HEK293T (cell line): ENCODE results near the gene FRMD1.

Source experiments
- CTCF ChIA-PET: fragments of 350-600 bp; formaldehyde crosslinking; extraction: SDS; loops from one replicate; lab custom pipeline; 2021; ENCODE audit warnings: antibody characterized with exemption, inconsistent platforms; lab: Yijun Ruan, JAX
- POLR2A ChIA-PET: fragments of 350-600 bp; formaldehyde crosslinking; extraction: SDS; loops from one replicate; lab custom pipeline; 2020; ENCODE audit warnings: antibody characterized with exemption, inconsistent platforms; lab: Yijun Ruan, JAX
- DNase-seq: peaks from one replicate; pipeline ENCODE4 v3.0.0; 2012; ENCODE audit warnings: mixed read lengths; ENCODE audit errors: extremely low spot score
- ARNT ChIP-seq: fragments of 450-650 bp; IDR thresholded peaks from 2 replicates; pipeline ENCODE4 v1.6.1; 2017; ENCODE audit warnings: mild to moderate bottlenecking
- BHLHE40 ChIP-seq: fragments of 450-650 bp; IDR thresholded peaks from 2 replicates; pipeline ENCODE4 v1.6.1; 2016; ENCODE audit warnings: mild to moderate bottlenecking, moderate library complexity, borderline replicate concordance
- CTBP1 ChIP-seq: fragments of 450-650 bp; IDR thresholded peaks from 2 replicates; pipeline ENCODE4 v1.6.1; 2016; ENCODE audit warnings: borderline replicate concordance
- ELF4 ChIP-seq: fragments of 450-650 bp; IDR thresholded peaks from 2 replicates; pipeline ENCODE4 v1.6.1; 2017; ENCODE audit warnings: antibody characterized with exemption
- FOXA1 ChIP-seq: fragments of 450-650 bp; IDR thresholded peaks from 2 replicates; pipeline ENCODE4 v1.6.1; 2016; ENCODE audit warnings: mild to moderate bottlenecking
- FOXK2 ChIP-seq: fragments of 450-650 bp; IDR thresholded peaks from 2 replicates; pipeline ENCODE4 v1.6.1; 2016; ENCODE audit warnings: mild to moderate bottlenecking
- FOXM1 ChIP-seq: fragments of 450-650 bp; IDR thresholded peaks from 2 replicates; pipeline ENCODE4 v1.6.1; 2017; ENCODE audit warnings: mild to moderate bottlenecking, borderline replicate concordance
- HDGF ChIP-seq: fragments of 450-650 bp; IDR thresholded peaks from 2 replicates; pipeline ENCODE4 v1.6.1; 2017; ENCODE audit warnings: antibody characterized with exemption, borderline replicate concordance
- L3MBTL2 ChIP-seq: fragments of 450-650 bp; conservative IDR thresholded peaks from 2 replicates; pipeline ENCODE4 v1.6.1; 2016; ENCODE audit warnings: mild to moderate bottlenecking
- LEF1 ChIP-seq: fragments of 450-650 bp; IDR thresholded peaks from 2 replicates; pipeline ENCODE4 v1.6.1; 2017; ENCODE audit warnings: mild to moderate bottlenecking, borderline replicate concordance
- NFRKB ChIP-seq: fragments of 450-650 bp; IDR thresholded peaks from 2 replicates; pipeline ENCODE4 v1.6.1; 2016; ENCODE audit warnings: mild to moderate bottlenecking, moderate library complexity
- PKNOX1 ChIP-seq: fragments of 450-650 bp; IDR thresholded peaks from 2 replicates; pipeline ENCODE4 v1.6.1; 2016
- SP1 ChIP-seq: fragments of 450-650 bp; IDR thresholded peaks from 2 replicates; pipeline ENCODE4 v1.6.1; 2017
- SUZ12 ChIP-seq: fragments of 450-650 bp; IDR thresholded peaks from 2 replicates; pipeline ENCODE4 v1.6.1; 2016; ENCODE audit warnings: mild to moderate bottlenecking
- TARDBP ChIP-seq: fragments of 450-650 bp; IDR thresholded peaks from 2 replicates; pipeline ENCODE4 v1.6.1; 2016
- ZNF384 ChIP-seq: fragments of 450-650 bp; IDR thresholded peaks from 2 replicates; pipeline ENCODE4 v1.6.1; 2016

Gene FRMD1

DNA sequence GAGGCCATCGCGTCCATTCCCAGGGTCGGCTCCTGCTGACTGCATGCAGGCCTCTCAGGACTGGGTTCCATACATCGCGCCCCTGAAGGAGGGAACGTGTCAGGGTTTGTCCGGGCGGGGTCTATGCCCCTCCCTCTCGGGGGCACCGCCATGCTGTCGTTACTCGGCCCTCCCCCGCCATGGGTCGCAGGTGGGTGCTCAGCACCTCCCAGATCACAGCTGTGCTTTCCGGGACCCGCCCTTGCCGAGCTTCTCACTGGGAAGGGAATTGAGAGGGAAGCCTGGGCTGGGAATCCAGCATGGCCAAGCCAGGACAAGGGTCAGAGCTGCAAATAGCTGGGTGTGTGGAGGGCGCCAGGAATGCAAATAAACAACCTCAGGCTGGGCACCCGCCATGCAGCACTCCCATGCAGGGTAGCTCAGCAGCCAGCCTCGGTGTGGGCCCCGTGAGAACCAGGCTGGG lies at the start of gene FRMD1:
FRMD1 (minus strand) TSS at position 270 of the 463 bp plus-strand sequence; CDS start at position 152, 118 bp downstream.
- no peak for TF ChIP-seq ELF4
- no peak for TF ChIP-seq LEF1
- TF ChIP-seq BHLHE40 = no peak
- TF ChIP-seq ARNT = no peak
- TF ChIP-seq HDGF = no peak
- no peak for TF ChIP-seq NFRKB
- TF ChIP-seq SP1 = no peak
- TF ChIP-seq L3MBTL2 = no peak
- no peak for TF ChIP-seq CTBP1
- no peak for TF ChIP-seq SUZ12
- no peak for TF ChIP-seq FOXM1
- no peak for TF ChIP-seq ZNF384
- TF ChIP-seq TARDBP = no peak
- no peak for TF ChIP-seq FOXA1
- TF ChIP-seq FOXK2 = no peak
- no peak for TF ChIP-seq PKNOX1
- POLR2A ChIA-PET = no interaction called here
- no peak for DNase-seq
- CTCF ChIA-PET = no interaction called here

DNA sequence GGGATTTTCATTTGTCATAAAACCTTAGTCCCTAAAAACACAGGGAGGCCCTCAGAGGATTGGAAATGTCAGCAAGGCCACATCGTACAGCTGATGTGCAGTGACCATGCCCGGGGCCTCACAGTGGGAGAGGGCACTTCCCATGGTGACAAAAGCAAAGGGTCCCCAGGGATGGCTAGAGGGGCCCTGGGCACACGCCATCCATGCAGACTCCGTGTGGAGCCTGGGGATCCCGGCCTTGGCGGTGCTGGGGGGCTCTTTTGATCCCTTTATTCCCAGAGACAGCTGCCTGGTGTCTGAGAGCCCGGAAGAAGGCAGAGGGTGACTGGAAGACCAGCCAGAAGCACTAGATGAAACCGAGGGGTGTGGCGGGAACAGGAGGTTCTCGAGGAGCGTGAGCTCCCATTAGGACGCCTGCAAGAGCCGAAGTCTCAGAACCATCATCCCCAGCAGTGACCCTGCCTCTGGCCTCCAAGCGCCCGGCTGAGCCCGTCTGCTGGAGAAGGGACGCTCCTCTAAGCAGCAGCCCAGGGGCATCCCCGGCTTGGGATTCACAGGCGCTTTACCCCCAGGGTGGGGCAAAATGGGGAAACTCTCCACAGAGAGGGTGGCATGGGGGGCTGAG lies 49.1 kb upstream of the FRMD1 start:
- CTCF ChIA-PET = interaction anchor here (0.5 to 1.7 kb wide), 3 partner anchors 10 to 141 kb away, joined by 3 to 5 read pairs (median 3); no protein-coding TSS in a partner anchor
- TF ChIP-seq FOXK2 (no peak), TARDBP (no peak), LEF1 (no peak), BHLHE40 (no peak), ELF4 (no peak), FOXA1 (no peak), SUZ12 (no peak)
- POLR2A ChIA-PET = no interaction called here
- DNase-seq = no peak

GRCh38 chr6:168127384-168127868 lies 48.4 kb upstream of the FRMD1 start:
- CTCF ChIA-PET = interaction anchor here (0.5 to 1.7 kb wide), 2 partner anchors 10 to 141 kb away, joined by 3 read pairs; no protein-coding TSS in a partner anchor
- TF ChIP-seq ARNT = no peak
- no peak for TF ChIP-seq CTBP1
- no peak for TF ChIP-seq NFRKB
- no peak for TF ChIP-seq ELF4
- no peak for TF ChIP-seq HDGF
- TF ChIP-seq LEF1 = no peak
- no peak for TF ChIP-seq ZNF384
- TF ChIP-seq FOXM1 = no peak
- no peak for TF ChIP-seq FOXA1
- no peak for TF ChIP-seq L3MBTL2
- TF ChIP-seq SUZ12 = no peak
- TF ChIP-seq BHLHE40 = no peak
- TF ChIP-seq FOXK2 = no peak
- TF ChIP-seq SP1 = no peak
- TF ChIP-seq TARDBP = no peak
- no peak for TF ChIP-seq PKNOX1
- POLR2A ChIA-PET = no interaction called here
- no peak for DNase-seq

- DNase-seq = no peak
- POLR2A ChIA-PET = no interaction called here
- TF ChIP-seq ELF4 (no peak), L3MBTL2 (no peak), LEF1 (no peak), NFRKB (no peak), TARDBP (no peak), FOXM1 (no peak), SP1 (no peak), FOXK2 (no peak), SUZ12 (no peak), BHLHE40 (no peak), CTBP1 (no peak), PKNOX1 (no peak), FOXA1 (no peak), HDGF (no peak), ZNF384 (no peak), ARNT (no peak)
- CTCF ChIA-PET = interaction anchor here (1.7 kb wide), 1 partner anchor 11 kb away, joined by 3 read pairs; no protein-coding TSS in a partner anchor
These were observed 47.8 kb upstream of the FRMD1 start for GRCh38 chr6:168126566-168127383.

DNA sequence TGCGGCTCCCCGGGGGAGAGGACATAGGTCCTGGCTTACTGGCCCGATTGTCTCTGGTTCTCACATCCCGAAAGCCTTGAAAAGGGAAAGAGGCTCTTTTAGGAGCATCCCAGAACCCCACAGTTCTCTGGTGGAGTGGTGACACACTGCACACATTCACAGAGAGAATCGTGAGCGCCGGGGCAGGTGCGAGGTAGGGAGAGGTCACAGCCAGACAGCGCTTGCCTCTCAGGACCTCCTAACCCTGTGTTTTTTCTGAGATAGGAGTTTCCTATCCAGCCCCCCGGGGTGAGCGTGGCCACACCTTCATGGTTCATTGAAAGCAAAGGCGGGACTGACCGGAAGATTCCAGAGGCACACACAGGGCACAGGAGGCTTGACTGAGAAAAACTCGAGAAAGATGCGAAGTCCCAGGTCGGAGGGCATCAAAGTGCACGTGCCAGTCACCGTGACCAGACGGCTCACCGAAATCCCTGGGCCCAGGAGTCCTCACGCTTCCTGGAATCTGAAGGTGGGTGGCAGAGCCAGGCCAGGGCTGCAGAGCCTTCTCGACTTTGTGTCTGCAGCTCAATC lies 46.5 kb upstream of the FRMD1 start:
- no peak for DNase-seq
- POLR2A ChIA-PET = no interaction called here
- no peak for TF ChIP-seq BHLHE40
- no peak for TF ChIP-seq HDGF
- no peak for TF ChIP-seq TARDBP
- no peak for TF ChIP-seq CTBP1
- no peak for TF ChIP-seq SP1
- no peak for TF ChIP-seq ZNF384
- no peak for TF ChIP-seq FOXK2
- no peak for TF ChIP-seq NFRKB
- TF ChIP-seq PKNOX1 = no peak
- TF ChIP-seq FOXA1 = no peak
- TF ChIP-seq ARNT = no peak
- TF ChIP-seq FOXM1 = no peak
- CTCF ChIA-PET = no interaction called here
